Fibroblast of the aortic adventitia (primary cell): ENCODE data around the gene UBE2E2. TPM values are rescaled to one million over a fixed set of nuclear protein-coding genes. Genes with fewer than 3 reads are reported as not detected.
A peak's percentile ranks its signal among the peaks of the same experiment; 100 is the strongest.

Experiments used
- DNase-seq: peaks from one replicate; pipeline ENCODE4 v3.0.0-alpha.2; 2010; ENCODE audit warnings: low read depth
- H3K4me3 ChIP-seq: 2 replicates; pipeline ENCODE4 v1.5.1; 2011; ENCODE audit warnings: low read depth, mild to moderate bottlenecking, control low read depth, low read length, moderate library complexity
- total RNA-seq: library from RNA; depleted of rRNA; stranded (reverse); fragments of >200 nt; gene quantifications from 2 replicates; pipeline ENCODE4 v1.2.3, GENCODE V29; 2012; ENCODE audit warnings: low replicate concordance
- TF ChIP-seq, protein P1 (sequence below): IDR thresholded peaks from 2 replicates; pipeline ENCODE4 v1.5.1; 2011; ENCODE audit warnings: mild to moderate bottlenecking, low read length, control low read depth, inconsistent platforms; ENCODE audit not compliant: insufficient read depth

Gene UBE2E2
- total RNA-seq, 1 donor: 49.1 TPM

GRCh38 chr3:23263796-23264195, 60.7 kb downstream of the UBE2E2 start:
- no peak overlapping the region for H3K4me3 ChIP-seq
- DNase-seq: peak; percentile 79
- TF ChIP-seq, protein P1, sequence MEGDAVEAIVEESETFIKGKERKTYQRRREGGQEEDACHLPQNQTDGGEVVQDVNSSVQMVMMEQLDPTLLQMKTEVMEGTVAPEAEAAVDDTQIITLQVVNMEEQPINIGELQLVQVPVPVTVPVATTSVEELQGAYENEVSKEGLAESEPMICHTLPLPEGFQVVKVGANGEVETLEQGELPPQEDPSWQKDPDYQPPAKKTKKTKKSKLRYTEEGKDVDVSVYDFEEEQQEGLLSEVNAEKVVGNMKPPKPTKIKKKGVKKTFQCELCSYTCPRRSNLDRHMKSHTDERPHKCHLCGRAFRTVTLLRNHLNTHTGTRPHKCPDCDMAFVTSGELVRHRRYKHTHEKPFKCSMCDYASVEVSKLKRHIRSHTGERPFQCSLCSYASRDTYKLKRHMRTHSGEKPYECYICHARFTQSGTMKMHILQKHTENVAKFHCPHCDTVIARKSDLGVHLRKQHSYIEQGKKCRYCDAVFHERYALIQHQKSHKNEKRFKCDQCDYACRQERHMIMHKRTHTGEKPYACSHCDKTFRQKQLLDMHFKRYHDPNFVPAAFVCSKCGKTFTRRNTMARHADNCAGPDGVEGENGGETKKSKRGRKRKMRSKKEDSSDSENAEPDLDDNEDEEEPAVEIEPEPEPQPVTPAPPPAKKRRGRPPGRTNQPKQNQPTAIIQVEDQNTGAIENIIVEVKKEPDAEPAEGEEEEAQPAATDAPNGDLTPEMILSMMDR: no peak

DNA sequence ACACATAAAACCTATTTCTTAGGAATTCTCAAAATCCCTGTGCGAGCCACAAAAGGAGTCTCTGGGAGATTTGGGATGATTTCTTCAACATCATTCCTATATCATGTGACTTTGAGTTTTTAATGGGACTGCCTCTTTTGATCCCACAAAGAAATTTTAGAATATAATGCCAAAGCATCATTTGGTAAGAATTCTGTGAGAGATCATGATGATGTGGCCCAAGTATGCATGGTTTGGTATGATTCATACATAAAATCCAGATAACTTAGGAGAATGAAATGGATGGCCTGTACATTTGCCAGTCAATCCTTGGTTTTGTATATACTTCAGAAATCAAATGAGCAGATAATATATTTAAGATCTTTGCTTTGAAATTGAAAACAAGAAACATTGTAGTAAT, 61.3 kb downstream of the UBE2E2 start:
- DNase-seq: peak; percentile 90

GRCh38 chr3:23270423-23270822, 67.3 kb downstream of the UBE2E2 start:
- TF ChIP-seq, protein P1: no peak
- no peak overlapping the region for H3K4me3 ChIP-seq
- DNase-seq: no peak

More for the DNA sequence above, 61.3 kb downstream of the UBE2E2 start:
- H3K4me3 ChIP-seq: no peak overlapping the region
- TF ChIP-seq, protein P1: no peak

- peak; percentile 31 for DNase-seq
- H3K4me3 ChIP-seq: no peak overlapping the region
- TF ChIP-seq, protein P1: no peak
Observed at GRCh38 chr3:23271876-23272741, 69.0 kb downstream of the UBE2E2 start.

- H3K4me3 ChIP-seq: no peak overlapping the region
- TF ChIP-seq, protein P1: no peak
- DNase-seq: no peak
Observed at GRCh38 chr3:23272820-23273219, 69.7 kb downstream of the UBE2E2 start.

DNA sequence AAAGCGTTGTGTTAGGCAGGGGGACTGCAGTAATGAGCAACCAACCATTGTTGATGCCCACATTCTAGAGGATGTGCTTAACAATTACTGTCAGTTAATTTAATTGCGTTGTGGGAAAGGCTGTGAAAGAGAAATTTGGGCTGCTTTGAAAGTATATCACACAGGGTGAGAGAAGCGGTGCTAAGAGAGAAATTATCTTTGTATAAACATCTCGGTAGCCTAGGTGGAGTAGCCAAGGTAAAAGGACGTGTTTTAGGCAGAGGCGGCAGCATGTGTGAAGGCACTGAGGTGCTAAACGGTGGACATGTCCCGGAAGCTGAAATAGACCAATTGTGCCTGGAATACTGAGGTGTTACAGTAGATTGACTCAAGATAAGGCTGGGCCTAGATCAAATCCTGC, 71.9 kb downstream of the UBE2E2 start:
- TF ChIP-seq, protein P1: no peak
- DNase-seq: no peak
- no peak overlapping the region for H3K4me3 ChIP-seq
